ENCODE results near the gene RND1.
"Not testable (repeated sequence)": the region's sequence is repeated elsewhere in the genome, so short reads cannot be mapped to it uniquely, and the experiment has no call there.

RND1 gene

GRCh38 chr12:48883305-48884161, 17.9 kb upstream of the RND1 start:
- DNase-seq (ENCODE audit: insufficient read length) (no peak), FAIRE-seq (no peak)
- TF ChIP-seq POLR2A (IDR thresholded peaks at IDR 0.05; ENCODE audit: low read depth, low read length) (no peak), TAF1 (IDR thresholded peaks at IDR 0.05; ENCODE audit: borderline replicate concordance, low read depth, low read length) (no peak), POLR2AphosphoS5 (IDR thresholded peaks at IDR 0.05; ENCODE audit: low read depth, low read length) (no peak)

DNA sequence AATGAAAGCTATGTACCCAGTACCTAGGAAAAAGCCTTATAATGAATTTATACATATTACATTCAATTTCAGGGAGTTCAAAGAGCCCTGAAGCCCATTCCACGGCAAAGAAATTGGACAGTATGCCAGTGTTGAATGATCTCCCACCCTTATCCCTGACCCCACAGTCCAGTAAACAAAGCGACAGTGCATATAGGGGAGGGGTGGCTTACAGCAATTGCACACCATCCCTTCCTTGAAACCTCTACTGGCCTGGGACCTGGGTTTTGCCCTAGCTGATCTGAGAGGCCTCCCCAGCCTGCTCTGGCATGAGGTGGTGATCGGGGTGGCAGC, 17.3 kb upstream of the RND1 start:
- FAIRE-seq, result no peak
- TF ChIP-seq POLR2AphosphoS5 (IDR thresholded peaks at IDR 0.05; ENCODE audit: low read depth, low read length) (no peak), POLR2A (IDR thresholded peaks at IDR 0.05; ENCODE audit: low read depth, low read length) (no peak), TAF1 (IDR thresholded peaks at IDR 0.05; ENCODE audit: borderline replicate concordance, low read depth, low read length) (no peak)
- DNase-seq (ENCODE audit: insufficient read length), result no peak

DNA sequence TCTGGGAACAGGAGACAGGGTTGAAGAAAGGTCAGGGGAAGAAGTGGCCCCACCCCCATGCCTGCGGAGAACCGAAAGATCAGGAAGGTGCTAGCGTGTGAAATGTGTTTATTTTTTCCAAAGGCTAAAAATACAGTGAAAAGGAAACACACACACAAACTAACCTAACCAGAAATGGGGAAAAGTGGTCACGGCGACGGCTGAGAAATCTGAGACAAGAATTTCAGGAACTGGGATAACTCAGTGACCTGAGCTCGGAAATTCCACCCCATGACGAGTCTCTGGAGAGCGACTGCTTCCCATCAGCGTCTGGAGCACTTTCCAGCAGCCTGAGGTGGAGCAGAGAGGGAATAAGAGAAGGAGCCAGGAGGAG, 16.6 kb upstream of the RND1 start:
- FAIRE-seq, result no peak

GRCh38 chr12:48881686-48882314, 16.1 kb upstream of the RND1 start:
- TF ChIP-seq POLR2A (IDR thresholded peaks at IDR 0.05; ENCODE audit: low read depth, low read length) (no peak), POLR2AphosphoS5 (IDR thresholded peaks at IDR 0.05; ENCODE audit: low read depth, low read length) (no peak), TAF1 (IDR thresholded peaks at IDR 0.05; ENCODE audit: borderline replicate concordance, low read depth, low read length) (no peak)
- FAIRE-seq, result no peak
- no peak for DNase-seq (ENCODE audit: insufficient read length)

More for the DNA sequence above, 16.6 kb upstream of the RND1 start:
- TF ChIP-seq TAF1 (IDR thresholded peaks at IDR 0.05; ENCODE audit: borderline replicate concordance, low read depth, low read length), result no peak
- no peak for TF ChIP-seq POLR2AphosphoS5 (IDR thresholded peaks at IDR 0.05; ENCODE audit: low read depth, low read length)
- no peak for TF ChIP-seq POLR2A (IDR thresholded peaks at IDR 0.05; ENCODE audit: low read depth, low read length)
- no peak for DNase-seq (ENCODE audit: insufficient read length)

DNA sequence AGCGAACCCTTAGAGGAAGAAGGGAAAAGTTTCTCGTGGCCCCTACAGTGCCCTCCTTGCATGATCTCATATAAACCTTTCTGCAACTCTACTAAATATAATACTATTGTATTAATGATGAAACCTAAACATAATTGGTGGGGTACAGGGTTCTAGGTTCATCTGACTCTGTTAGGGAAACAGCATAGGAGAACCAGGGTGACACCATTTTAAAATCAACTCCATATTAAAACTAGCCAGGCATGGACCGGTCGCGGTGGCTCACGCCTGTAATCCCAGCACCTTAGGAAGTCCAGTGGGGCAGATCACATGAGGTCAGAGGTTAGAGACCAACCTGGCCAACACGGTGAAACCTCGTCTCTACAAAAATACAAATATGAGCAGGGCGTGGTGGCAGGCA, 15.0 kb upstream of the RND1 start:
- TF ChIP-seq TAF1 (IDR thresholded peaks at IDR 0.05; ENCODE audit: borderline replicate concordance, low read depth, low read length), result no peak
- no peak for TF ChIP-seq POLR2AphosphoS5 (IDR thresholded peaks at IDR 0.05; ENCODE audit: low read depth, low read length)
- no peak for TF ChIP-seq POLR2A (IDR thresholded peaks at IDR 0.05; ENCODE audit: low read depth, low read length)
- FAIRE-seq, result no peak
- DNase-seq (ENCODE audit: insufficient read length), result no peak

GRCh38 chr12:48878548-48878947, 12.9 kb upstream of the RND1 start:
- DNase-seq (ENCODE audit: insufficient read length) (no peak), FAIRE-seq (no peak)
- TF ChIP-seq POLR2A (IDR thresholded peaks at IDR 0.05; ENCODE audit: low read depth, low read length) (no peak), TAF1 (IDR thresholded peaks at IDR 0.05; ENCODE audit: borderline replicate concordance, low read depth, low read length) (no peak), POLR2AphosphoS5 (IDR thresholded peaks at IDR 0.05; ENCODE audit: low read depth, low read length) (no peak)

GRCh38 chr12:48875944-48876515, 10.4 kb upstream of the RND1 start:
- no peak for FAIRE-seq
- DNase-seq (ENCODE audit: insufficient read length), result no peak
- TF ChIP-seq POLR2AphosphoS5 (IDR thresholded peaks at IDR 0.05; ENCODE audit: low read depth, low read length), result no peak
- TF ChIP-seq TAF1 (IDR thresholded peaks at IDR 0.05; ENCODE audit: borderline replicate concordance, low read depth, low read length), result no peak
- no peak for TF ChIP-seq POLR2A (IDR thresholded peaks at IDR 0.05; ENCODE audit: low read depth, low read length)

DNA sequence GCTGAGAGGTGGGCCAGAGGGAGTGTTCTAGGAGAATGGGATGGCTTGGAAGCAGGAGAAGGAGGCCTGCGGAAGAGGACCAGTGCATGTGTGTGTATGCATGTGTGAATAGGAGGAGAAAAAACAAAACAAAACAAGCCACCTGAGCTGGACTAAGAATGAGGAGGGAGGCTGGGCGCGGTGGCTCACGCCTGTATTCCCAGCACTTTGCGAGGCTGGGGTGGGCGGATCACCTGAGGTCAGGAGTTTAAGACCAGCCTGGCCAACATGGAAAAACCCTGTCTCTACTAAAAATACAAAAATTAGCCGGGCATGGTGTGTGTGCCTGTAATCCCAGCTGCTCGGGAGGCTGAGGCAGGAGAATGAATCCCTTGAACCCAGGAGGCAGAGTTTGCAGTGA, 7.9 kb upstream of the RND1 start:
- not testable (repeated sequence) for FAIRE-seq; DNase-seq (ENCODE audit: insufficient read length)

DNA sequence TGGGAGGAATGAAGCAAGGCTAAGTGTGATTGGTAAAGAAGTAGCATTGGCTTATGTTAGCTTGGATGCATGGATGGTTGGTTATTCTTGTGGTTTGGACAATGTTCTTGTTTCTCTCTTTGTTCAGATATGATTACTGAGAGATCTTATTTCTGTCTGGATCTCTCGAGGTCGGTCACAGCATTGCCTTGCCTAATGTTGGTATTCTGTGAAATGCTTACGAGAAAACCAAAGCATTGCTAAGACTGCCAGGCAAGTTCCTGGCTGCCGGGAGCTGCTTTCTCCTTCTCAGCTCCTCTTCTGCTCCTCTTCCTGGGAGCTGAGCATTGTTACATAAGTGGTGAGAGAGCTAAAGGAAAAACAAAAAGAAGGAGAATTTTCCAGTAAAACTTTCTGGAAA, 7.4 kb upstream of the RND1 start:
- DNase-seq (ENCODE audit: insufficient read length) (no peak), FAIRE-seq (no peak)
- TF ChIP-seq TAF1 (IDR thresholded peaks at IDR 0.05; ENCODE audit: borderline replicate concordance, low read depth, low read length) (no peak), POLR2A (IDR thresholded peaks at IDR 0.05; ENCODE audit: low read depth, low read length) (no peak), POLR2AphosphoS5 (IDR thresholded peaks at IDR 0.05; ENCODE audit: low read depth, low read length) (no peak)

- DNase-seq (ENCODE audit: insufficient read length) (no peak), FAIRE-seq (no peak)
- TF ChIP-seq TAF1 (IDR thresholded peaks at IDR 0.05; ENCODE audit: borderline replicate concordance, low read depth, low read length) (no peak), POLR2AphosphoS5 (IDR thresholded peaks at IDR 0.05; ENCODE audit: low read depth, low read length) (no peak), POLR2A (IDR thresholded peaks at IDR 0.05; ENCODE audit: low read depth, low read length) (no peak)
These were observed 3.5 kb upstream of the RND1 start for GRCh38 chr12:48869191-48869590.

DNA sequence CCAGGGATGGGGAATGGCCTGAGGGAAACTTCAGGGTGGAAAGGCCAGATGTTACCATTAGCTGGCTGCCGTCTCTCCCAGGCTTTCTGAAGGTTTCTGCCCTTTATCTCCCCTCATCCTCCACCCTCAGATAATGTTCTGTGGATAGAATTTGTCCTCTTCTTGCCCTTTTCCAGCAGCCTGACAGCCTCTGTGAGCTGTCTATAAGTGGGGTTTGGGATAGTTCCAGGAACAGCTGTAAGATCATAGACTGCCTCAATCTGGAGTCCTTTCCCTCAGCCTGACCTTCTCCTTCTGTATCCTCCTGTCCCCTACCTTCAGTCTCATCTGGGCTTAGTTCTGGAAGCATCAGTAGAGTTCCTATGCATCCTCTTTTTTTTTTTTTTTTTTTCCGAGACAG, 2.8 kb upstream of the RND1 start:
- FAIRE-seq (no peak), DNase-seq (ENCODE audit: insufficient read length) (no peak)
- TF ChIP-seq POLR2A (IDR thresholded peaks at IDR 0.05; ENCODE audit: low read depth, low read length) (no peak), POLR2AphosphoS5 (IDR thresholded peaks at IDR 0.05; ENCODE audit: low read depth, low read length) (no peak), TAF1 (IDR thresholded peaks at IDR 0.05; ENCODE audit: borderline replicate concordance, low read depth, low read length) (no peak)
